ENCODE measurements around the gene MAP3K5. TPM values are rescaled to one million over a fixed set of nuclear protein-coding genes. Genes with fewer than 3 reads are reported as not detected.
A peak's percentile ranks its signal among the peaks of the same experiment; 100 is the strongest.
"Not testable (repeated sequence)": the region's sequence is repeated elsewhere in the genome, so short reads cannot be mapped to it uniquely, and the experiment has no call there.

The MAP3K5 gene
- total and polyA plus RNA-seq, 9 donors, result 37.0 to 217 (median 80.2) TPM

- Histone ChIP-seq H3K4me1 (ENCODE audit: insufficient read depth) (peaks cover 23% of the 10 kb centered on the region), H3K4me3 (no peak overlapping the region), H3K9me3 (no peaks in the 10 kb centered on the region), H3K27me3 (no peaks in the 10 kb centered on the region), H3K27ac (peak overlapping the region; percentile 13 to 61), H3K36me3 (no peaks in the 10 kb centered on the region)
- intact Hi-C loops (cut with DNase I), result no loop called here
- no peak for TF ChIP-seq CTCF (IDR thresholded peaks at IDR 0.05)
- TF ChIP-seq EP300 (IDR thresholded peaks at IDR 0.05), result no peak
- TF ChIP-seq POLR2A (IDR thresholded peaks at IDR 0.05), result no peak
- 92 to 97% (median 95%) methylated on average over 2 of the region's 2 CpGs for WGBS, 3 donors
- no peak for DNase-seq
Observed at GRCh38 chr6:136695412-136695811, 96.9 kb downstream of the MAP3K5 start.

GRCh38 chr6:136693090-136693489, 99.2 kb downstream of the MAP3K5 start:
- H3K4me1 ChIP-seq (ENCODE audit: insufficient read depth), result peaks cover 20% of the 10 kb centered on the region
- H3K36me3 ChIP-seq, result no peaks in the 10 kb centered on the region
- DNase-seq, result no peak
- no peaks in the 10 kb centered on the region for H3K27me3 ChIP-seq
- TF ChIP-seq POLR2A (IDR thresholded peaks at IDR 0.05) (no peak), CTCF (IDR thresholded peaks at IDR 0.05) (no peak), EP300 (IDR thresholded peaks at IDR 0.05) (no peak)
- intact Hi-C loops (cut with DNase I), result no loop called here
- no peak overlapping the region for H3K4me3 ChIP-seq
- H3K9me3 ChIP-seq, result no peaks in the 10 kb centered on the region
- H3K27ac ChIP-seq, result no peak overlapping the region

GRCh38 chr6:136687894-136688293, 104.4 kb downstream of the MAP3K5 start:
- not testable (repeated sequence) for H3K4me3 ChIP-seq, DNase-seq, H3K9me3 ChIP-seq, H3K27me3 ChIP-seq, H3K36me3 ChIP-seq
- peaks cover 18% of the 10 kb centered on the region for H3K4me1 ChIP-seq (ENCODE audit: insufficient read depth)
- H3K27ac ChIP-seq, result peak overlapping the region in 1 of 2 donors; percentile 70
- intact Hi-C loops (cut with DNase I), result loop anchor here in 1 of 4 donors (5.0 kb wide), 1 partner anchor 104 kb away; the partner anchor contains the start of gene MAP3K5
- WGBS, 3 donors, result 90 to 97% (median 97%) methylated on average over 1 of the region's 1 CpG

- intact Hi-C loops (cut with DNase I), result loop anchor here in 1 of 4 donors (5.0 kb wide), 1 partner anchor 107 kb away; the partner anchor contains the start of gene MAP3K5
- Histone ChIP-seq H3K4me1 (ENCODE audit: insufficient read depth) (peaks cover 15% of the 10 kb centered on the region), H3K27me3 (no peaks in the 10 kb centered on the region), H3K27ac (peak overlapping the region; percentile 22 to 70), H3K4me3 (no peak overlapping the region), H3K36me3 (no peaks in the 10 kb centered on the region), H3K9me3 (no peaks in the 10 kb centered on the region)
- DNase-seq, result no peak
- WGBS, 3 donors, result 83 to 94% (median 91%) methylated on average over 2 of the region's 2 CpGs
- TF ChIP-seq CTCF (IDR thresholded peaks at IDR 0.05), result no peak
- no peak for TF ChIP-seq POLR2A (IDR thresholded peaks at IDR 0.05)
- TF ChIP-seq EP300 (IDR thresholded peaks at IDR 0.05), result no peak
Observed at GRCh38 chr6:136685540-136686108, 106.7 kb downstream of the MAP3K5 start.

GRCh38 chr6:136684466-136684865, 107.8 kb downstream of the MAP3K5 start:
- intact Hi-C loops (cut with DNase I), result no loop called here
- H3K4me1 ChIP-seq (ENCODE audit: insufficient read depth), result peaks cover 14% of the 10 kb centered on the region

More at GRCh38 chr6:136684466-136684865, 107.8 kb downstream of the MAP3K5 start:
- H3K4me3 ChIP-seq, result no peak overlapping the region
- DNase-seq, result no peak
- peak overlapping the region in 1 of 2 donors; percentile 70 for H3K27ac ChIP-seq
- H3K36me3 ChIP-seq, result no peaks in the 10 kb centered on the region
- TF ChIP-seq CTCF (IDR thresholded peaks at IDR 0.05) (no peak), EP300 (IDR thresholded peaks at IDR 0.05) (no peak), POLR2A (IDR thresholded peaks at IDR 0.05) (no peak)
- H3K9me3 ChIP-seq, result no peaks in the 10 kb centered on the region
- WGBS, 3 donors, result 80 to 90% (median 89%) methylated on average over 1 of the region's 1 CpG
- no peaks in the 10 kb centered on the region for H3K27me3 ChIP-seq
